Thyroid gland (tissue), 4 donors: ENCODE data around the gene TRIM3.

Source experiments
- CTCF ChIP-seq, 6 experiments: fragments of 200-600 bp in 3 of 6; fragments of 450-650 bp in 3 of 6; sonication (generic) in 3 of 6; IDR thresholded peaks; one replicate each; pipeline ENCODE4 v1.5.1; 2016 to 2019; ENCODE audit warnings: antibody characterized with exemption in 6 of 6, mild to moderate bottlenecking in 2 of 6, inconsistent platforms in 1 of 6, moderate library complexity in 1 of 6
- POLR2A ChIP-seq, 2 donors: fragments of 450-650 bp; IDR thresholded peaks; one replicate each; pipeline ENCODE4 v1.6.1; 2017; ENCODE audit warnings: antibody characterized with exemption in 2 of 2, mild to moderate bottlenecking in 2 of 2, moderate library complexity in 1 of 2

- no peak for TF ChIP-seq CTCF (IDR thresholded peaks at IDR 0.05)
- no peak for TF ChIP-seq POLR2A (IDR thresholded peaks at IDR 0.05)
Observed at GRCh38 chr11:6476571-6476970, 2.8 kb upstream of the TRIM3 start.
